Activated CD4-positive, alpha-beta memory T cell treated with anti-CD3 and anti-CD28 coated beads, Interleukin-2, amount 10 ng/mL, durations not matched to agents 7 days and 5 days (primary cell): ENCODE data around the gene CCNB3. TPM values are rescaled to one million over a fixed set of nuclear protein-coding genes. Genes with fewer than 3 reads are reported as not detected.
A peak's percentile ranks its signal among the peaks of the same experiment; 100 is the strongest.

Experiments used
- CTCF ChIA-PET: fragments of 350-600 bp; sonication (Branson Sonifier 250); formaldehyde crosslinking; loops from one replicate; lab custom pipeline; 2021; ENCODE audit warnings: antibody characterized with exemption, inconsistent platforms; lab: Charles Lee
- POLR2A ChIA-PET: fragments of 350-600 bp; sonication (Branson Sonifier 250); formaldehyde crosslinking; loops from one replicate; lab custom pipeline; 2021; ENCODE audit warnings: antibody characterized with exemption; lab: Charles Lee
- DNase-seq: peaks from one replicate; pipeline ENCODE4 v3.0.0-alpha.2; 2020
- H3K27ac Mint-ChIP-seq: one replicate; pipeline ENCODE4 v1.8.0; 2021; ENCODE audit warnings: mild to moderate bottlenecking, mixed read lengths
- H3K27me3 Mint-ChIP-seq: one replicate; pipeline ENCODE4 v1.8.0; 2021; ENCODE audit warnings: mixed read lengths
- H3K36me3 Mint-ChIP-seq: one replicate; pipeline ENCODE4 v1.8.0; 2021; ENCODE audit warnings: low read depth, mixed read lengths
- H3K4me1 Mint-ChIP-seq: one replicate; pipeline ENCODE4 v1.8.0; 2021; ENCODE audit warnings: mixed read lengths
- H3K4me3 Mint-ChIP-seq: one replicate; pipeline ENCODE4 v1.8.0; 2021; ENCODE audit warnings: mild to moderate bottlenecking, mixed read lengths
- H3K9me3 Mint-ChIP-seq: one replicate; pipeline ENCODE4 v1.8.0; 2021; ENCODE audit warnings: mixed read lengths
- total RNA-seq, 2 experiments: library from RNA; stranded (reverse); gene quantifications; one replicate each; pipeline ENCODE4 v1.2.3, GENCODE V29; 2021

The CCNB3 gene
- total RNA-seq = 1 to 10 TPM in 1 of 2 experiments, under 1 TPM in 1; 0.98 to 1.2 TPM

- Mint-ChIP-seq H3K27ac (peak within 1 kb of the TSS; percentile 83), H3K36me3 (no peaks in the 10 kb centered on the region), H3K4me3 (peak within 1 kb of the TSS; percentile 73), H3K4me1 (peaks cover 14% of the 10 kb centered on the region), H3K9me3 (no peaks in the 10 kb centered on the region), H3K27me3 (no peaks in the 10 kb centered on the region)
- DNase-seq = peak; percentile 75
- ChIA-PET CTCF (interaction anchor here (0.7 to 1.3 kb wide), 5 partner anchors 10 to 1600 kb away, joined by 3 to 7 read pairs (median 3); partner anchors contain the start of gene CLCN5), POLR2A (interaction anchor here (1.0 to 1.3 kb wide), 2 partner anchors 78 to 282 kb away, joined by 3 to 6 read pairs; partner anchors contain the start of gene CLCN5)
Measured at GRCh38 chrX:50204364-50204899, at the start of gene CCNB3. CCNB3 (plus strand) TSS chrX:50204765; CDS start chrX:50285164, 80,399 bp downstream.

- no peak for DNase-seq
- no peaks in the 10 kb centered on the region for H3K36me3 Mint-ChIP-seq
- no peaks in the 10 kb centered on the region for H3K4me1 Mint-ChIP-seq
- no peak overlapping the region for H3K27ac Mint-ChIP-seq
- CTCF ChIA-PET = no interaction called here
- H3K4me3 Mint-ChIP-seq = no peak overlapping the region
- no peaks in the 10 kb centered on the region for H3K27me3 Mint-ChIP-seq
- POLR2A ChIA-PET = no interaction called here
- H3K9me3 Mint-ChIP-seq = no peaks in the 10 kb centered on the region
Measured at GRCh38 chrX:50157545-50158135, 46.9 kb upstream of the CCNB3 start.

- POLR2A ChIA-PET = no interaction called here
- Mint-ChIP-seq H3K27me3 (no peaks in the 10 kb centered on the region), H3K4me1 (no peaks in the 10 kb centered on the region), H3K27ac (no peak overlapping the region), H3K36me3 (no peaks in the 10 kb centered on the region), H3K9me3 (no peaks in the 10 kb centered on the region), H3K4me3 (no peak overlapping the region)
- CTCF ChIA-PET = no interaction called here
- no peak for DNase-seq
Measured at GRCh38 chrX:50158593-50158992, 46.0 kb upstream of the CCNB3 start.

GRCh38 chrX:50161127-50161526 lies 43.4 kb upstream of the CCNB3 start:
- H3K27me3 Mint-ChIP-seq = no peaks in the 10 kb centered on the region
- DNase-seq = no peak
- CTCF ChIA-PET = no interaction called here

GRCh38 chrX:50165727-50166126 lies 38.8 kb upstream of the CCNB3 start:
- Mint-ChIP-seq H3K27me3 (no peaks in the 10 kb centered on the region), H3K36me3 (no peaks in the 10 kb centered on the region), H3K4me3 (no peak overlapping the region), H3K27ac (no peak overlapping the region), H3K4me1 (peaks cover 11% of the 10 kb centered on the region), H3K9me3 (no peaks in the 10 kb centered on the region)
- ChIA-PET CTCF (no interaction called here), POLR2A (no interaction called here)
- DNase-seq = no peak

More at GRCh38 chrX:50161127-50161526, 43.4 kb upstream of the CCNB3 start:
- Mint-ChIP-seq H3K4me1 (no peaks in the 10 kb centered on the region), H3K27ac (no peak overlapping the region), H3K36me3 (no peaks in the 10 kb centered on the region), H3K9me3 (no peaks in the 10 kb centered on the region), H3K4me3 (no peak overlapping the region)
- POLR2A ChIA-PET = no interaction called here

GRCh38 chrX:50167366-50167765 lies 37.2 kb upstream of the CCNB3 start:
- ChIA-PET CTCF (no interaction called here), POLR2A (no interaction called here)
- Mint-ChIP-seq H3K36me3 (no peaks in the 10 kb centered on the region), H3K9me3 (no peaks in the 10 kb centered on the region), H3K4me3 (no peak overlapping the region), H3K4me1 (peaks cover 11% of the 10 kb centered on the region), H3K27ac (no peak overlapping the region), H3K27me3 (no peaks in the 10 kb centered on the region)
- no peak for DNase-seq

- no peak for DNase-seq
- ChIA-PET POLR2A (no interaction called here), CTCF (no interaction called here)
- no peak overlapping the region for H3K4me3 Mint-ChIP-seq
- H3K4me1 Mint-ChIP-seq = peaks cover 11% of the 10 kb centered on the region
- no peaks in the 10 kb centered on the region for H3K27me3 Mint-ChIP-seq
- H3K36me3 Mint-ChIP-seq = no peaks in the 10 kb centered on the region
- H3K27ac Mint-ChIP-seq = no peak overlapping the region
- no peaks in the 10 kb centered on the region for H3K9me3 Mint-ChIP-seq
Measured at GRCh38 chrX:50168241-50168687, 36.3 kb upstream of the CCNB3 start.

GRCh38 chrX:50169717-50170116 lies 34.8 kb upstream of the CCNB3 start:
- no peaks in the 10 kb centered on the region for H3K9me3 Mint-ChIP-seq
- H3K4me3 Mint-ChIP-seq = no peak overlapping the region
- POLR2A ChIA-PET = no interaction called here
- no peaks in the 10 kb centered on the region for H3K27me3 Mint-ChIP-seq
- H3K27ac Mint-ChIP-seq = no peak overlapping the region
- no peaks in the 10 kb centered on the region for H3K36me3 Mint-ChIP-seq
- CTCF ChIA-PET = no interaction called here
- DNase-seq = no peak
- H3K4me1 Mint-ChIP-seq = peaks cover 11% of the 10 kb centered on the region

- ChIA-PET POLR2A (no interaction called here), CTCF (no interaction called here)
- Mint-ChIP-seq H3K4me1 (no peaks in the 10 kb centered on the region), H3K27me3 (no peaks in the 10 kb centered on the region), H3K27ac (no peak overlapping the region), H3K4me3 (no peak overlapping the region), H3K36me3 (no peaks in the 10 kb centered on the region), H3K9me3 (no peaks in the 10 kb centered on the region)
- DNase-seq = no peak
Measured at GRCh38 chrX:50180073-50180940, 24.3 kb upstream of the CCNB3 start.

GRCh38 chrX:50183891-50184290 lies 20.7 kb upstream of the CCNB3 start:
- ChIA-PET CTCF (no interaction called here), POLR2A (no interaction called here)
- Mint-ChIP-seq H3K27me3 (no peaks in the 10 kb centered on the region), H3K27ac (no peak overlapping the region), H3K36me3 (no peaks in the 10 kb centered on the region), H3K4me3 (no peak overlapping the region), H3K9me3 (no peaks in the 10 kb centered on the region), H3K4me1 (no peaks in the 10 kb centered on the region)
- no peak for DNase-seq

- Mint-ChIP-seq H3K9me3 (no peaks in the 10 kb centered on the region), H3K27me3 (peaks cover 4% of the 10 kb centered on the region), H3K4me3 (no peak overlapping the region), H3K36me3 (no peaks in the 10 kb centered on the region), H3K4me1 (no peaks in the 10 kb centered on the region), H3K27ac (no peak overlapping the region)
- DNase-seq = no peak
- ChIA-PET CTCF (no interaction called here), POLR2A (no interaction called here)
Measured at GRCh38 chrX:50188859-50189600, 15.5 kb upstream of the CCNB3 start.

GRCh38 chrX:50198348-50198747 lies 6.2 kb upstream of the CCNB3 start:
- ChIA-PET POLR2A (no interaction called here), CTCF (interaction anchor here (1.0 kb wide), 1 partner anchor 11 kb away, joined by 3 read pairs; no protein-coding TSS in a partner anchor)
- H3K36me3 Mint-ChIP-seq = no peaks in the 10 kb centered on the region

GRCh38 chrX:50200907-50201306 lies 3.7 kb upstream of the CCNB3 start, which contains the start of gene AKAP4:
AKAP4 (minus strand) TSS chrX:50201007; CDS start chrX:50200889, 118 bp downstream.
- CTCF ChIA-PET = no interaction called here
- H3K36me3 Mint-ChIP-seq = no peaks in the 10 kb centered on the region
- no peak within 1 kb of the TSS for H3K4me3 Mint-ChIP-seq
- peaks cover 1% of the 10 kb centered on the region for H3K27me3 Mint-ChIP-seq
- DNase-seq = no peak
- peaks cover 16% of the 10 kb centered on the region for H3K4me1 Mint-ChIP-seq
- no peaks in the 10 kb centered on the region for H3K9me3 Mint-ChIP-seq
- POLR2A ChIA-PET = no interaction called here
- no peak within 1 kb of the TSS for H3K27ac Mint-ChIP-seq

More at GRCh38 chrX:50198348-50198747, 6.2 kb upstream of the CCNB3 start:
- H3K27ac Mint-ChIP-seq = no peak overlapping the region
- H3K4me1 Mint-ChIP-seq = peaks cover 4% of the 10 kb centered on the region
- no peaks in the 10 kb centered on the region for H3K9me3 Mint-ChIP-seq
- peaks cover 4% of the 10 kb centered on the region for H3K27me3 Mint-ChIP-seq
- no peak overlapping the region for H3K4me3 Mint-ChIP-seq
- no peak for DNase-seq
